Measurements from ENCODE around the gene SLC38A8.

SLC38A8 gene

DNA sequence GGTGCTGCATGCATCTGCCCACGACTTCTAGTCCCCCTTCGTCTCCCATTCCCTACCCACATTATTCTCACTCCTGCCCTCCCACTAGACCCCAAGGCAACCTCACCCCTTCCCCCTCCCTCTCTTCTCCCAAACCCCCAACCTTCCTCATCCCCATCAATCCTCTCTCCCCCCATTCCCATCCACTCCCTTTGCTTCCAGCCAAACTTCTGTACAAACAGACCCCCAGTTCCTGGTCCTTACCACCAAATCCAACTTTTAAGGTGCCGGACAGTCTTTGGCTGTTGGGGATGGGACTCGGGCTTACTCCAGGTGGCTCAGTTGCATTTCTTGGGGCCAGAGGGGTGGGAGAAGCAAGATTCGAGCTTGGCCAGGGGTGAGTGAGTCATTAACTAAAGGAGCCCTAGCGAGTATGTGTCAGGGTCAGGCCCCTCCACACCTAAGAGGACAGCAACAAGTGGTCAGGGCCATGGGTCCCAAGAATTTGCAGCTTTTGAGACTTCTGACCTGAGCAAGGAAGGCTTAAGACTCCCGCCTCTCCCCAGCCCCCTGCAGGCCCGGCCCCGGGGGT lies at the start of gene SLC38A8:
SLC38A8 (minus strand) TSS at position 488 of the 571 bp plus-strand sequence. CDS start 638 bp downstream, outside the sequence.
- ATAC-seq = no peak

GRCh38 chr16:84091460-84091859 lies 48.9 kb upstream of the SLC38A8 start:
- ATAC-seq = no peak

DNA sequence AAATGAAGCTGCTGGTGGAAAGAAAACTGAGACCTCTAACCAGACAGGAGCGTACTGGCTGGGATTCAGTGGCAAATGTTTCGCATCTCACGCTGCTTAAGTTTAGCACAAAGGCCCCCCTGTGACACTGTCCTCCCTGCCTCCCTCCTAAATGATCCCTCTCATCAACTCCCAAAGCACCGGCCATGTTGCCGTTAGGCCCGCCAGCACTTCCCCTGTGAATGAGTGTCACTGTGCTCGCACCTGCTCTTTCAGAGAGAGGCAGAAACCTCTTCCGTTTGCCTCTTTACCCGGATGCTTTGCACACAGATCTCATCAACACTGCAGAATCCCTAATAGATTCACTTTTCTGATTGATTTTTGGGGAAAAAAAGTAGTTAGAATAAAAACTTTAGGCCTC lies 47.6 kb upstream of the SLC38A8 start:
- ATAC-seq = no peak

GRCh38 chr16:84088695-84089395 lies 46.2 kb upstream of the SLC38A8 start:
- ATAC-seq = peak; percentile 35 to 66

- no peak for ATAC-seq
Measured at GRCh38 chr16:84087466-84088151, 45.0 kb upstream of the SLC38A8 start.

GRCh38 chr16:84087001-84087400 lies 44.4 kb upstream of the SLC38A8 start:
- no peak for ATAC-seq

DNA sequence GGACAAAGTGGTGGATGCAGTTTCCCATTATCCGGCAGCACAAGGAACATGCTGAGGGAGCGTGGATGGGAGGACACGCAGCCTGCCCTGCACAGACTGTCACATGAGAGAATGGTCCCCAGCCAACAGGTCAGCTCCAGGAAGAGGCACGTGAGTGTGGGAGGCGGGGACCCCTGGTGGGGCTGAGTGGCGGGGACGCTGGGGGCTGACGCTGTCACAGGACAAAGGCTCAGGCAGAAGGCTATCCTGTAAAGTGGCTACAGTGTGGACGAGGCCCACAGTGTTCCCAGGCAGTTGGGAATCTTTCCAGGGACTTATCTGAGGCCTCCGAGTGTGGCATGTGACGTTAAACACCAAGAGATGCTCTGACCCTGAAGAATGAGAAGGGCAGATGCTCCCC lies 43.7 kb upstream of the SLC38A8 start:
- no peak for ATAC-seq

DNA sequence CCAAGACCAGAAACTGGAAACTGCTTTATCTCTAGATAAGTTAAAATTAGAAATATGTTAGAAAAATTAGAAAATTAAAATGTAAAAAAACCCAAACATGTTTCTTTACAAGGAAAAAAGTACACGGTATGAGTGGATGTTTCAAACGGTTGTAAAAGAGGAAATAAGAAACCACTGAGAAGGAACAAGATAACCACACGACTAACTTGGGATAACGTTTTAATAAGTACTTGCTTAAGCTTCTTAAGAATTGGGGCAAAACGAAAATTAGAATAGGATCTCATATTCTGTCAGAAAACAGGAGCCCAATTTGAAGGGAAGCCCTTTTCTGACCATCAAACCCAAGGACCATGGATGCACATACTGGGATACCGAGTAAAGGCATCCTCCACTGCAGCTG lies 43.2 kb upstream of the SLC38A8 start:
- no peak for ATAC-seq

- ATAC-seq = no peak
Measured at GRCh38 chr16:84085271-84085667, 42.7 kb upstream of the SLC38A8 start.

DNA sequence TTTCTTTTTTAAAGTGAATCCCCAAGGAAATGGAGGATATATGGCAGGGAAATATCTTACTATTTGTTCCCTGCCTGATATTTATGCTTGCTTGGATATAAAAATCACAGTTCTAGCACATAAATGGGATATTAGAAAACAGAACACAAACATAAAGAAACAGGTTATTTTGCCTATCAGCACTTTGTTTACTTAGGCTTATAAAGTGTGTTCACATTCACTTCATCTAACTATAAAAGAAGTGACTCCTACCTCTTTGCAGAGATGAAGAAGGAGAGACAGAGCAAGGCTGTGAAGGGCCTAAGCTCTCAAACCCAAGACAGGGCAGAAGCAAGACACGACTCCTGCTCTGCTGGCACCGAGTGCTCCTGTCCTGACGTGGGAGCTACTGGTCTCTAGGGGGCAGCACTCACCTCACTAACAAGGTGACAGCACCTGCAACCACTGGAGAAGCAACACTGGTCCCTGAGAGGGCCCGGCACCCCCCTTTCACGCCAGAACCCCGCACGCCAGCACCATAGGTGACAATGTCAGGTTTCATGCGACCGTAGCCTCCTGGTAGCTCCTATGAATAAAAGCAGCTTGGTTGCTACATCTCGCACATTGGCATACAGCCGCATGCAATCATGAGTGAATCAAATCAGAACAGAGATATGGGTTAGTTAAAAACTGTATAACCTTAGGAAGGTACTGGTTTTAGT lies 42.1 kb upstream of the SLC38A8 start:
- ATAC-seq = peak; percentile 82 to 83

DNA sequence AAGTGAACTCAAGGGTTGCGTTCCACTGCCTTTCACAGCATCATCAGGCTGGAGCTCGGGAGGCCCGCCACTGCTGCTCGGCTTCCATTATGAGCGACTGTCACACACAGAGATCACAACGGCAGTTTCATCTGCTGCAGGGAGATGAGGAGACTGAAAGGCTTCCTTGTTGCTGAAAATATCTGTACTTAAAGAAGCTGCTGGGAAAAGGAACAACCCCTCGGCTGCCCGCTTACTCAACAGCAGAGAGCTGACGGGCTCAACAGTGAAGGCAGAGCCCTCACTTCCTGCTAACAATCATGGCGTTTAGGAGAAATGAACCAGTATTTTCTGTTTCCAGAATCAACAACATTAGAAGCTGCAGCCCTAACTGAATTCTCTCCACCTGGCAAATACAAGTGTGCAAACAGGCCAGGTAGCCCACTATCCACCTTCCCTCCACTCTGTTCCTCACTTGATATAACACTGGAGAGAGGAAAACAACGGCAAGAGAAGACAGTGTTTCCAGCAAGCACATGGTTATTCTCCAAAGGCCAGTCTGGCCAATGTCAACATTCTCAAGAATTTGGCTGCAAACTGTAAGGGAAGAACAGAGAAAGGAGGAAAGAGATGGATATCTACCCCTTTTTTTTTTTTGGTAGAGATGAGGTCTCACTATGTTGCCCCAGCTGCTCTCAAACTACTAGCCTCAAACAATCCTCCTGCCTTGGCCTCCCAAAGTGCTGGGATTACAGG lies 40.4 kb upstream of the SLC38A8 start:
- no peak for ATAC-seq

GRCh38 chr16:84082110-84082509 lies 39.5 kb upstream of the SLC38A8 start:
- no peak for ATAC-seq

GRCh38 chr16:84081446-84081989 lies 38.9 kb upstream of the SLC38A8 start:
- ATAC-seq = no peak

DNA sequence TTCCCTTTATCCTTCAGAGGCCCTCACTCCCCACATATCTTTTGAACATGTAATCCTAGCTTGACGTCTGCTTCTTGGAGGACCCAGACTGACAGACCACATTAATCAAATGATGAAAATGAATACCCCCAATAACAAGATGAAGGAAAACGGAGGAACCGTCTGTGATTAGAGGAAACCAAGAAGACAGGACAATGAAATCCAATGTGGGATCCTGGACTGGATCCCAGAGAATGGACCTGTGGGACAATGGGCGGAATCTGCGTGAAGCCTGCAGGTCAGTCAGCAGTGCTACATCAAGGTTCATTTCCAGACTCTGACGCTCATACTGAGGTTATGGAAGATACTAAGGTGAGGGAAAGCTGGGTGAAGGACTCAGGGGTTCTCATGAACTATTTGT lies 38.2 kb upstream of the SLC38A8 start:
- ATAC-seq = no peak

- ATAC-seq = no peak
Measured at GRCh38 chr16:84080378-84080777, 37.8 kb upstream of the SLC38A8 start.

DNA sequence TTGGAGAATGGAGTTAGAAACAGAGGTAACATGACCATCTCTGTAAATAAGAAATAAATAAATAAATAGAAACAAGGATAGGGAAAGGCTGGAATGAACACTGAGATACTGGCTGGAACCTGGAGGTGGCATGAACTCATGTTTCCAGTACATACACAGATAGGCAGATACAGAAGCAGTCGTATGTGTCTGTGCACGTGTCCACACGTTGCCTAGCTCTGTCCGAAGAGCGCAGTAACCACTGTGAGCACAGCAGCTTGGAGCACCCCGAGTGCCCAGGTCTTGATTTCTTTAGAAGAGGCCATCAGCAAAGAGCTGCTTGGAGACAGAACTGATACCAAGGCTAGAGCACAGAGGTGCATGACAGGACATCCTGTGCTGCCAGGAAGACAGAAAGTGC lies 37.1 kb upstream of the SLC38A8 start:
- ATAC-seq = no peak

DNA sequence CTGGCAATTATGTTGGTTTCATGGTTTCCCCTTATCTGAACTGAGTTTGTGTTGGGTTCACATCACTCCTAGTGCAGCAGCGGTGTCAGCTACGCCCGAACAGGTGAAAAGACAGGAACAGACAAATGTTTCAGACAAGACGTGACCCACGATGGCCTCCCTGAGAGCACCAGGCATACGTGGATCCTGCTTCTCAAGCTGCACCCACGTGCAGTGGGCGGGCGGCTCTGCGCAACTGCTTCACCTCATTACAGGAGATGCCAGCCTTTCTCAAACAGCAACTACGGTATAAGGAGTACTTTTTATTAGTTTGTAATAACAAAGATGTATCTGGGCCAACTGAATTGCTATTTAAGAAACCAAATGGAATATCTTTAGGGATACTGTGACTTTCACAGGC lies 32.8 kb upstream of the SLC38A8 start:
- no peak for ATAC-seq

DNA sequence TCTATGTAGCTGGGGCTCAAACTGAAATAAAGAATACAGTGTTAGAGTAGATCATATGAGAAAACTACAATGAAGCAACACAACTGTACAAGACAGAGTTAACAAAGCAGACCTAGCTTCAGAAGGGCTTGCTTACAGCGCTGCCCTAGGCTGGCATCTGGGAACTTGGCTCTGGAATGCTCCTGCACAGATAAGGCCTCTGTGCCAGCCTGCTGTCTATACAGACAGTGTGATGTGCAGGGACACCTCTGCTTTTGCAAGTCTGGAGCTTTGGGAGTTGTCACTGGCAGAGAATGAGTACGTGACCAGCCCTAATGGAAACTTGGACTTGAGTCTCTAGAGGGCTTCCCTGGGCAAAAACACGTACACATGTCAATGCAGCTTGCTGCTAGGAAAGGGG lies 32.1 kb upstream of the SLC38A8 start:
- no peak for ATAC-seq

- ATAC-seq = no peak
Measured at GRCh38 chr16:84072014-84072413, 29.4 kb upstream of the SLC38A8 start.

GRCh38 chr16:84071121-84071520 lies 28.5 kb upstream of the SLC38A8 start:
- no peak for ATAC-seq

DNA sequence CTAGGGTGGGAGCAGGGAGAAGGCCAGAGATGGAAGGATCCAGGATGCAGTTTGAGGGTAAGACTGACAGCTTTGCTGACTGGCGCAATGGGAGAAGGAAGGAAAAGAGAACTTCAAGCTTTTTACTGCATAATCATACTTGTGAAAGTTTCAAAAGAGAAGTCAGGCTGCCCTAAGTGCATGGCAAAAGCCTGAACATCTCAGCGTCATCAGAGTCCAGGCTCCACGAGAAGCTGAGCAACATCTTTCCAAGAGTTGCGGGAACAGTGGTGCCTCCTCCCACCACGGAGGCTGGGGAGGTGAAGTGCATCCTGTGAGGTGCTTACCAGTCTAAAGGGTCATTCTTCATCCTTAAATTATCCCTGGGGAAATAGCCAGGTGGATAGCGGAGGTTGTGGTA lies 26.9 kb upstream of the SLC38A8 start:
- no peak for ATAC-seq

- ATAC-seq = no peak
Measured at GRCh38 chr16:84068783-84069462, 26.3 kb upstream of the SLC38A8 start.

Data from activated CD4-positive, CD25-positive, alpha-beta regulatory T cell treated with anti-CD3 and anti-CD28 coated beads, Interleukin-2, amount 50 U/mL, for 24 hours (primary cell).